ENCODE data around the gene NOXO1.
"Not testable (repeated sequence)": the region's sequence is repeated elsewhere in the genome, so short reads cannot be mapped to it uniquely, and the experiment has no call there.

NOXO1 gene

GRCh38 chr16:1977875-1978268 lies 3.4 kb downstream of the NOXO1 start:
- DNase-seq: no peak

DNA sequence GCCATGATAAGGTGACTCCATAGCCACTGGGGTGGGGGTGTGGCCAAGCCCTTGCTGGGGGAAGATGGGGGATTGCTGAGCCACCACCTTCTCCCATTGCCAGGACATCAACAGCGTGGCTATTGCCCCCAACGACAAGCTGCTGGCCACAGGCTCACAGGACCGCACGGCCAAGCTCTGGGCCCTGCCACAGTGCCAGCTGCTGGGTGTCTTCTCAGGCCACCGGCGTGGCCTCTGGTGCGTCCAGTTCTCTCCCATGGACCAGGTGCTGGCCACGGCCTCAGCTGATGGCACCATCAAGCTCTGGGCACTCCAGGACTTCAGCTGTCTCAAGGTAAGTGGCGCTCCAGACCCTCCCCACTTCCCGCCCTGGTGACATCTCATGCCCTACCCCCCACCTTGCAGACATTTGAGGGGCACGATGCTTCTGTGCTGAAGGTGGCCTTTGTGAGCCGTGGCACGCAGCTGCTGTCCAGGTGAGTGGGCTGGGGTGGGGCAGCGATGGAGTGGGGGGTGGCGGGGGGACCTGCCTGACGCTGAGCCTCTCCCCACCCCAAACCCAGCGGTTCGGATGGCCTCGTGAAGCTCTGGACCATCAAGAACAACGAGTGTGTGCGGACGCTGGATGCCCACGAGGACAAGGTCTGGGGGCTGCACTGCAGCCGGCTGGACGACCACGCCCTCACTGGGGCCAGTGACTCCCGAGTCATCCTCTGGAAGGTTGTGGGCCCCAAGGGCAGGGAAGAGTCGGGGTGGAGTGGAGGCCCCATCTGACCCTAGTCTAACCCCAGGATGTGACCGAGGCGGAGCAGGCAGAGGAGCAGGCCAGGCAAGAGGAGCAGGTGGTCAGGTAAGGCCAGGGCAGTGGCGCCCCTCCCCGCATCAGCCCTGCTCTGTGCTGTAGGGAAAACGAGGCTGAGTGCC lies 4.1 kb downstream of the NOXO1 start:
- no peak for DNase-seq

GRCh38 chr16:1976216-1976520 lies 5.1 kb downstream of the NOXO1 start:
- DNase-seq: no peak

- no peak for DNase-seq
Observed at GRCh38 chr16:1975432-1976215, 5.6 kb downstream of the NOXO1 start.

DNA sequence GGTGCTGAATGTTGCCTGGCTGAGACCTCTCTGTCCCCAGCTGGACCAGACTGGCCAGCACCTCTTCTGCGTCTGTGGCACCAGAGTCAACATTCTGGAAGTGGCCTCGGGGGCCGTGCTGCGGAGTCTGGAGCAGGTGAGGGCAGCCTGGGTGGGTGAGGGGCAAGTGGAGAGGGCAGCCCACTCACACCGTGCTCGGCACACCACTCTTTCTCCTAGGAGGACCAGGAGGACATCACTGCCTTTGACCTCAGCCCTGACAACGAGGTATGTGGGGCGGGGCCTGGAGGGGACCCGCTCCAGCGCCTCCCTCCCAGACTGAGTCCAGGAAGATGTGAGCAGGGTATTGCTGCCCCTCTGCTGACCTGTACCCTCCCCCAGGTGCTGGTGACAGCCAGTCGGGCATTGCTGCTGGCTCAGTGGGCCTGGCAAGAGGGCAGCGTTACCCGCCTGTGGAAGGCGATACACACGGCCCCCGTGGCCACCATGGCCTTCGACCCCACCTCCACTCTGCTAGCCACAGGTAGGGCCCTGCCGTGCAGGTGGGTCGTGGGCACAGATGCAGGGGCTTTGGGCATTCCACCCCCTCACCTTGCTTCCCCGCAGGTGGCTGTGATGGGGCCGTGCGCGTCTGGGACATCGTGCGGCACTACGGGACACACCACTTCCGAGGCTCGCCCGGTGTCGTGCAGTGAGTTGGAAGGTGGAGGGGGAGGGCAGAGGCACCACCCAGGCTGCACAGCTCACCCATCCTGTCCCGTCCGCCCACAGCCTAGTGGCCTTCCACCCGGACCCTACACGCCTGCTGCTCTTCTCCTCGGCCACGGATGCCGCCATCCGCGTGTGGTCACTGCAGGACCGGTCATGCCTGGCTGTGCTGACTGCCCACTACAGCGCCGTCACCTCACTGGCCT lies 6.9 kb downstream of the NOXO1 start:
- DNase-seq: peak; percentile 13

GRCh38 chr16:1973461-1974156 lies 7.7 kb downstream of the NOXO1 start:
- peak; percentile 16 for DNase-seq

GRCh38 chr16:1972490-1972877 lies 8.8 kb downstream of the NOXO1 start:
- DNase-seq: no peak

DNA sequence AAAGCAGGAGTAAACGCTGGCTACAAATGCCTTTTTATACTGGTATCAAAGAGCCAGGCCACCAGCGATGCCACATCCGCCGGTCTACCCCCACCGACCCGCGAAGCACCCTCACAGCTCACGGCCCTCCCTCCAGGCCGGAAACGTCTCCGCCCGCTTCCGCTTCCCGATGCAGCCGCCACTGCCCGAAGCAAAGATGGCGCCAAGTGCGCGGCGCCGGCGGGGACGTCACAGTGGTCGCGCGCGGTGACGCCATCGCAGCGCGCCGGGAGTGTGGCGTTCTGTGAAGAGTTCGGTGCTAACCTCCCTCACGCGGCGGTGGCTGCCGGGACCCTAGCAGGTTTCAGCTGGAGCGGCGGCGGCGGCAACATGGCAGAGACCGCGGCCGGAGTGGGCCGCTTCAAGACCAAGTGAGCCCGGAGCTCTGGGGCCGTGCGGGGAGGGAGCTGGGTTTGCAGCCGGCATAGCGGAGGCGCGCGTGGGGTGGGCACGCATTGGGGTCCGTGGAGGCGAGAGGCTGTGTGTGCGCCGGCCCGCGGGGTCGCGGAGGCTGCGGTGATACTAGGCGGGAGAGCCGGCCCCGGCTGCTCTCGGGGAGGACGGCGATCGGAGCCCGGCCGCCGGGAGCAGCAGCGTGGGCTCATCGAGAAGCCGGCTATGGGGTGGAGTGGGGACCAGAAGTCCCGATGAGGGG lies 9.3 kb downstream of the NOXO1 start, which contains the start of gene TBL3:
TBL3 (plus strand) TSS at position 258 of the 694 bp plus-strand sequence; CDS start at position 370, 112 bp downstream.
- peak; percentile 96 for DNase-seq

DNA sequence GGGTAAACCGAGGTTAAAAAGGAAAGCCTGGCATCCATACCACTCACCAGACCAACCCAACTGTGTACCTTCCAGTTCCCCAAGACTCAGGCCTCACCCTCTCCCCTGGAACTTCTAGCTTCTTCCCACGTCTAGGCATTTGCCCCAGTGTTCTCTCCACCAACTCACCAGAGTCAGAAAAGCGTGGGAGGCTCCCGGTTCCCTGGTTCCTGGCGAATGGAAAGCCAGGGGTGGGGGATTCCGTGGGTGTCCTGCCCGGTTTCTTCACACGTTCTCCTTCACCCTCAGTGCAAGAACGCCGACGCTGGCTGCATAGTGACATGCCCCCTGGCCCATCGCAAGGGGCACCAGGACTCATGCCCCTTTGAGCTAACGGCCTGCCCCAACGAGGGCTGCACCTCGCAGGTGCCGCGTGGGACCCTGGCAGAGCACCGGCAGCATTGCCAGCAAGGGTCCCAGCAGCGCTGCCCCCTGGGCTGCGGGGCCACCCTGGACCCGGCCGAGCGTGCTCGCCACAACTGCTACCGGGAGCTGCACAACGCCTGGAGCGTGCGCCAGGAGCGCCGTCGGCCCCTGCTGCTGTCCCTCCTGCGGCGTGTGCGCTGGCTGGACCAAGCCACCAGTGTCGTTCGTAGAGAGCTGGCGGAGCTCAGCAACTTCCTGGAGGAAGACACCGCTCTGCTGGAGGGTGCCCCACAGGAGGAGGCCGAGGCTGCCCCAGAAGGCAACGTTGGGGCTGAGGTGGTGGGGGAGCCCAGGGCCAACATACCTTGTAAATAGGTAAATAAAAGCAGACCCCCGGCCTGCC lies 12.9 kb downstream of the NOXO1 start:
- DNase-seq: no peak

DNA sequence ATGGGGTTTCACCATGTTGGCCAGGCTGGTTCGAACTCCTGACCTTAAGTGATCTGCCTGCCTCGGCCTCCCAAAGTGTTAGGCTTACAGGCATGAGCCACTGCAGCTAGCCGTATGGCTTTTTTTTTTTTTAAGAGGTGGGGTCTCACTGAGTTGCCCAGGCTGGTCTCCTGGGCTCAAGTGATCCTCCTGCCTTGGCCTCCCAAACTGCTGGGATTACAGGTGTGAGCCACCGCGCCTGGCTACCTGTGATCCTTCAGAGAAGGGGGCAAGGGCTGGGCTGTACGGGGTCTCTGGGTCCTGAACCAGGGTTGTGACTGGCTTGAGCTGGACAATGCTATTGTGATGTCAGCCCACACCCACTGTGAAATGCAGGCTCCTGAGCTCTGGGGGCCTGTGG lies 14.8 kb downstream of the NOXO1 start, which contains the start of gene RNF151:
RNF151 (plus strand) TSS at position 397 of the 400 bp plus-strand sequence. CDS start 26 bp downstream, outside the sequence.
- DNase-seq: no peak

GRCh38 chr16:1965396-1966001 lies 15.8 kb downstream of the NOXO1 start:
- DNase-seq: no peak

DNA sequence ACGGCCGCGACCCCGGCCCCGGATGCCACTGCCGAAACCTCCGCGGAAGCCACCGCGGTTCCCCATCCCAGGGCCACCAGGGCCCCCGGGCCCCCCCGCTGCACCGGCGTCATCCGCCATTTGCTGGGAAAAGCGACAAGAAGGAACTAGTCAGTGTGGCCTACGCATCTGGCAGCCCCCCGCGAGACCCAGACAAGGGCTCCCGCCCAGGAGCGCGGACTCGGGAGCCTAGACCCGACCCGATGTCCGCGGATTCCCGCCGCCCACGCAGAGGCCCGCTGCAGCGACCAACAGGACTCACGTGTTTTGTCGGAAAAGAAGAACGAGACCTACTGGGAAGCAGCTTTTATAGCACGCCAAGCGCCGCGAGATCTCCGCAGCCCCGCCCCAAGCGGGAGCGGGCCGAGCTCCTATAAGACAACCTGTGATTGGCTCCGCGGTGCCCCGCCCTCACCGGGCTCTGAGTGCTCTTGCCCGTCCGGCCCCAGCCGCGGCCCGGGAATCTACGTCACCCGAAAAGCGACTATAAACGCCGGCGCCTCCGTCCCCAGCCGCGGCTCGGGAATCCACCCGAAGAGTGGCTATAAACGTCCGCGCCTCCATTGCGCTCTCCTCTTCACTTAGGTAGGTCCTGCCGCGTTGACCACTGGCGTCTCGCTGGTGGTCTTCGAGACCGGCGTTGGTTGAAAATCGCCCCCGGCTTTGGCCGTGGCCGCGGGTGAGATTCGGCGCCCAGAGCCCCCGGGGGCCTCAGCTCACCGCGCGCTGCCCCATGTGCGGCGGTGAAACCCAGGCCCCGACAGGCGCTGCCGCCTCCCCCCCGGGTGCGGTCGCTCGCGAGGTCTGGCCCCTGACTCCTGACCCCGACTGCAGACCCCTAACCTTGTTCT lies 16.5 kb downstream of the NOXO1 start, which contains the start of gene RPS2:
RPS2 (minus strand) TSS at position 321 of the 890 bp plus-strand sequence; CDS start at position 120, 201 bp downstream.
- peak; percentile 99 for DNase-seq

- no peak for DNase-seq
Observed at GRCh38 chr16:1963806-1964505, 17.3 kb downstream of the NOXO1 start.

DNA sequence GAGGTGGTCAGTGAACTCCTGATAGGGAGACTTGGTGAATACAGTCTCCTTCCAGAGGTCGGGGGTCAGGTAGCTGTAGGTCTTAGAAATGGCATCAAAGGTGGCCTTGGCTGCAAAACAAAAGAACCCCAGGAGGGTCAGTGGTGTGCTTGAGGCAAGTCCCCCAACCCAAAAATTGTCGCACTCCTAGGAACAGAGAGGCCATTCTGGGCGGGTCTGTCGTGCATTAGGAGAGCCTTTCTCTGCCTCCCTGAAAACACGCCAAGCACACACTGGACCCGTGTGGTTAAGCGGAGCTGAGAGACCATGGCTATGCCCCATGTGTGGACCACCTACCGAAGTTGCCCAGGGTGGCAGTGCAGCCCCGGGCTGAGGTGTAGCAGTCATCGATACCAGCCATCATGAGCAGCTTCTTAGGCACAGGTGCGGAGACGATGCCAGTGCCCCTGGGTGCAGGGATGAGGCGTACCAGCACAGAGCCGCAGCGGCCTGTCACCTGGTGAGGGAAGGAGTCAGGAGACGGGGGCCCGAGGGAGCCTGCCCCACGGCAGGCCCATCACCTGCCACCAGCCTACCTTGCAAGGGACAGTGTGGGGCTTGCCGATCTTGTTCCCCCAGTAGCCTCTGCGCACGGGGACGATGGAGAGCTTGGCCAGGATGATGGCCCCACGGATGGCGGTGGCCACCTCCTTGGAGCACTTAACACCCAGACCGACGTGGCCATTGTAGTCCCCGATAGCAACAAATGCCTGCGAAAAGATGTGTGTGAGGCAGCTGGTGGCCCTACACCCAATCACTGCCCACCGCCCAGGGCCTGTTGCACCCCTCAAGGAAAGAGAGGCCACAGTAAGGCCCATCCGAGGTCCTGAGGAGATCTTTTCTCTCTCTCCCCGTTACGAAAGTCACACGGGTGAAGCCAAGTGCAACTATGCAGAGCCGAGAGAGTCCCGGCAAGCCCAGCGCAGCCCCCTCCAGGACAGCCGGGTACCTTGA lies 18.8 kb downstream of the NOXO1 start:
- DNase-seq: not testable (repeated sequence)

DNA sequence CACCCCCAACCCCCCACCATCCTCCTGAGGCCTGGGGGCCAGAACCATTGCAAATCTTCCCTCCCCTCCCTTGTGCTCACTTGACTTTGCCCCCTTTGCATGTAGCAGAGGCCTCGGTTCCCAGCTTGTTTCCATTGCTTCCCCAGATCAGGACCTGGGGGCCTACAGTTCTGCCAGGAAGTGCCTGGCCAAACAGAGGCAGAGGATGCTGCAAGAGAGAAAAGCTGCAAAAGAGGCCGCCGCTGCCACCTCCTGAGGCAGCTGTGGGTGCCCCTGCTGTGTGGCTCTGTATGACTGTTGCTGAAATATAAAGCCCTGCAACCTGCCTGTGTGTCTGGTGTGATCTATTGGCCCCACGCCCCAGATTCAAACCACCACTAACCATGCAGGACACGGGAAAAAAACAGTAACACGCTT lies 19.6 kb downstream of the NOXO1 start:
- DNase-seq: no peak

- no peak for DNase-seq
Observed at GRCh38 chr16:1960665-1961630, 20.3 kb downstream of the NOXO1 start.

Measured in activated CD8-positive, alpha-beta memory T cell treated with anti-CD3 and anti-CD28 coated beads, Interleukin-2, amount 50 U/mL, for 4 hours (primary cell).